ENCODE data around the gene LIX1. TPM values are rescaled to one million over a fixed set of nuclear protein-coding genes. Genes with fewer than 3 reads are reported as not detected.

Gene LIX1
- total and polyA plus RNA-seq, 2 of the 13 experiments (the other 11 are each of a cell fraction or from before 2014, with no cell fraction given), result not detected

- H3K4me1 ChIP-seq (ENCODE audit: insufficient read depth, low read length), result no peaks in the 10 kb centered on the region
- ChIA-PET CTCF (ENCODE audit: low intra/inter-chr PET ratio, low total read pairs) (no interaction called here), POLR2A (no interaction called here)
- no peak overlapping the region for H3K4me2 ChIP-seq (ENCODE audit: low read depth, low read length)
- FAIRE-seq, result no peak
- H3K79me2 ChIP-seq (ENCODE audit: insufficient read depth, low read length), result no peaks in the 10 kb centered on the region
- no peak for DNase-seq (ENCODE audit: low spot score)
- no TSS peak for BruUV-seq (replicated peaks)
- no peak overlapping the region for H3K27ac ChIP-seq (ENCODE audit: extremely low read length, insufficient read depth, low read length)
- H3K4me3 ChIP-seq (replicated peaks in 1 of 3; ENCODE audit: insufficient read depth in 1 of 3, low read depth in 2 of 3, low read length in 3 of 3), result no peak overlapping the region
- H3K27me3 ChIP-seq (ENCODE audit: control insufficient read depth in 1 of 2, insufficient read depth in 2 of 2, low read length in 2 of 2), result no peaks in the 10 kb centered on the region
- H3K9ac ChIP-seq (ENCODE audit: insufficient read depth, low read depth, low read length), result no peak overlapping the region
- H3K36me3 ChIP-seq (replicated peaks in 1 of 2; ENCODE audit: control insufficient read depth in 1 of 2, insufficient read depth in 2 of 2, low read length in 2 of 2), result no peaks in the 10 kb centered on the region
- in situ Hi-C loops (cut with HindIII; ENCODE audit: extremely low pct_ligation_motif_present, low pct_unique_long_range_greater_than_20kb) (no loop called here), intact Hi-C loops (cut with micrococcal nuclease; ENCODE audit: unreplicated experiment) (no loop called here)
- WGBS (ENCODE audit: low lambda C conversion rate), result 22% methylated on average over 6 of the region's 6 CpGs
- H4K20me1 ChIP-seq (ENCODE audit: insufficient read depth, low read length), result no peaks in the 10 kb centered on the region
- no peak for ATAC-seq
- no peaks in the 10 kb centered on the region for H3K9me3 ChIP-seq (ENCODE audit: low read length)
- H2AFZ ChIP-seq (ENCODE audit: low read length), result no peak overlapping the region
- TF ChIP-seq ZNF343 (CRISPR knock-in tag; IDR thresholded peaks at IDR 0.05), result no peak
- TF ChIP-seq NFE2L2 (IDR thresholded peaks at IDR 0.05; ENCODE audit: low read length), result no peak
- TF ChIP-seq EZH2 (conservative IDR thresholded peaks at IDR 0.05; ENCODE audit: low read depth, low read length), result no peak
- no peak for TF ChIP-seq NFYC (CRISPR knock-in tag; IDR thresholded peaks at IDR 0.05)
- no peak for TF ChIP-seq ZNF335 (CRISPR knock-in tag; IDR thresholded peaks at IDR 0.05)
- TF ChIP-seq YEATS2 (CRISPR knock-in tag; IDR thresholded peaks at IDR 0.05; ENCODE audit: borderline replicate concordance), result no peak
- no peak for TF ChIP-seq POGZ (CRISPR knock-in tag; IDR thresholded peaks at IDR 0.05)
- no peak for TF ChIP-seq PRDM4 (CRISPR knock-in tag; IDR thresholded peaks at IDR 0.05; ENCODE audit: borderline replicate concordance)
- TF ChIP-seq CENPX (CRISPR knock-in tag; IDR thresholded peaks at IDR 0.05), result no peak
- TF ChIP-seq GMEB1 (CRISPR knock-in tag; IDR thresholded peaks at IDR 0.05; ENCODE audit: borderline replicate concordance), result no peak
- no peak for TF ChIP-seq ZNF207 (IDR thresholded peaks at IDR 0.05; ENCODE audit: borderline replicate concordance)
- no peak for TF ChIP-seq ZNF703 (CRISPR knock-in tag; IDR thresholded peaks at IDR 0.05; ENCODE audit: borderline replicate concordance)
- no peak for TF ChIP-seq ZNF12 (CRISPR knock-in tag; IDR thresholded peaks at IDR 0.05)
- TF ChIP-seq ZFYVE20 (CRISPR knock-in tag; IDR thresholded peaks at IDR 0.05; ENCODE audit: borderline replicate concordance, low read depth), result no peak
- TF ChIP-seq RFX5 (IDR thresholded peaks at IDR 0.05; ENCODE audit: low read depth, low read length), result no peak
- no peak for TF ChIP-seq ZBTB38 (CRISPR knock-in tag; IDR thresholded peaks at IDR 0.05)
- no peak for TF ChIP-seq ZNF205 (CRISPR knock-in tag; IDR thresholded peaks at IDR 0.05)
Observed at GRCh38 chr5:97089149-97089801, 53.1 kb downstream of the LIX1 start.
